GM12878 (cell line): ENCODE data around the gene EIF4E. TPM values are rescaled to one million over a fixed set of nuclear protein-coding genes. Genes with fewer than 3 reads are reported as not detected.

ENCODE experiments used
- CHD2 ChIP-seq: IDR thresholded peaks from 2 replicates; pipeline ENCODE4 v1.6.1; 2011; ENCODE audit warnings: low read depth, low read length, improper control_type of control experiment, borderline replicate concordance
- NFYA ChIP-seq: IDR thresholded peaks from 2 replicates; pipeline ENCODE4 v1.6.1; 2011; ENCODE audit warnings: low read depth, mild to moderate bottlenecking, low read length, improper control_type of control experiment, borderline replicate concordance
- NR2C1 ChIP-seq: fragments of 450-650 bp; IDR thresholded peaks from 2 replicates; pipeline ENCODE4 v1.6.1; 2017; ENCODE audit warnings: antibody characterized with exemption, mild to moderate bottlenecking, moderate library complexity
- STAT1 ChIP-seq: fragments of 450-650 bp; conservative IDR thresholded peaks from 2 replicates; pipeline ENCODE4 v1.6.1; 2014; ENCODE audit warnings: antibody characterized with exemption, mild to moderate bottlenecking
- ZNF207 ChIP-seq: fragments of 450-650 bp; IDR thresholded peaks from 2 replicates; pipeline ENCODE4 v1.6.1; 2014; ENCODE audit warnings: antibody characterized with exemption, mild to moderate bottlenecking, borderline replicate concordance
- ZNF217 ChIP-seq: fragments of 450-650 bp; IDR thresholded peaks from 2 replicates; pipeline ENCODE4 v1.6.1; 2017; ENCODE audit warnings: antibody characterized with exemption, mild to moderate bottlenecking
- polyA plus RNA-seq, 11 experiments: library from polyadenylated mRNA; depleted of rRNA in 4 of 11; unstranded in 6 of 11; stranded (reverse) in 5 of 11; fragments of >200 nt; fragmentation: Nextera tagmentation in 4 of 11; fragmentation: Illumina TruSeq in 1 of 11; extraction: Ambion mirVana in 4 of 11; extraction: Trizol in 1 of 11; gene quantifications; 1 replicate in 1 of 11; 2 replicates in 10 of 11; pipeline versions ENCODE4 v1.2.1 to v1.2.3, GENCODE V29; 2011 to 2016; ENCODE audit warnings: inconsistent platforms in 2 of 11, missing spikeins in 2 of 11, low read depth in 1 of 11
- total RNA-seq, 4 experiments: library from RNA; depleted of rRNA in 3 of 4; stranded (reverse); fragments of >200 nt in 3 of 4; fragmentation: Illumina TruSeq in 1 of 4; extraction: Trizol in 1 of 4; gene quantifications; 2 replicates each; pipeline versions ENCODE4 v1.2.1 to v1.2.3, GENCODE V29; 2013 to 2021
- TF ChIP-seq, protein P1 (sequence below): fragments of 450-650 bp; IDR thresholded peaks from 2 replicates; pipeline ENCODE4 v1.6.1; 2017; ENCODE audit warnings: borderline replicate concordance
- TF ChIP-seq, protein P2 (sequence below): fragments of 450-650 bp; formaldehyde crosslinking; IDR thresholded peaks from 2 replicates; pipeline ENCODE4 v1.4.0; 2020; ENCODE audit warnings: mild to moderate bottlenecking, moderate library complexity
- TF ChIP-seq, protein P3 (sequence below): fragments of 450-650 bp; IDR thresholded peaks from 2 replicates; pipeline ENCODE4 v1.6.1; 2018; ENCODE audit warnings: borderline replicate concordance, mild to moderate bottlenecking; ENCODE audit not compliant: partially characterized antibody

The EIF4E gene
- total and polyA plus RNA-seq, 10 of the 15 experiments (the other 5 are each of a cell fraction or from before 2014, with no cell fraction given) = 104 to 372 (median 163) TPM

DNA sequence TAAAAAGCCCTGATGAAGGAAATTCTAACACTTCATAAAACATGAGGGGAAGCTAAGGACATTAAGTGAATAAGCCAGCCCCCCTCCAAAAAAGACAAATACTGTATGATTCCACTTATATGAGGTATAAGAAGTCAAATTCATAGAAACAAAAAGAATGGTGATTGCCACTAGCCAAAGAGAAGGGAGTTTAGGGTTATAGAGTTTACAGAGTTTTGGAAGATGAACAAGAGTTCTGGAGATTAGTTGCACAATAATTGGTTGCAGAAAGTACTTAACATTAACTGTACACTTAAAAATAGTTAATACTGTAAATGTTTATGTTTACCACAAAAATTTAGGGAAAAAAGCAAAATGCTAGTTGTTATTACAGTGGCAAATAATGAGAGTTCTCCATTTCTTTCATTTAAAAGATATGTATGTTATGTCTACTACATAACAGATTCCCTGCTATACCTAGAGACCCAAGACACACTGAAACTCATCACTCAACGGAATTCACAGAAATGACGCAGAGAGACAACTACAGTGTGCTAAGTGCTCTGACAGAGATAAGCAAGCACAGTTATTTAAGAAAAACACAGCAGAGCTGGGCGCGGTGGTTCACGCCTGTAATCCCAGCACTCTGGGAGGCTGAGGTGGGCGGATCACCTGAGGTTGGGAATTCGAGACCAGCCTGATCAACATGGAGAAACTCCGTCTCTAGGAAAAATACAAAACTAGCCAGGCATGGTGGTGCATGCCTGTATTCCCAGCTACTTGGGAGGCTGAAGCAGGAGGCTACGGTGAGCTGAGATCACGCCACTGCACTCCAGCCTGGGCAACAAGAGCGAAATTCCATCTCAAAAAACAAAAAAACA is 37.2 kb downstream of the EIF4E start (continued):
- TF ChIP-seq, protein P1, sequence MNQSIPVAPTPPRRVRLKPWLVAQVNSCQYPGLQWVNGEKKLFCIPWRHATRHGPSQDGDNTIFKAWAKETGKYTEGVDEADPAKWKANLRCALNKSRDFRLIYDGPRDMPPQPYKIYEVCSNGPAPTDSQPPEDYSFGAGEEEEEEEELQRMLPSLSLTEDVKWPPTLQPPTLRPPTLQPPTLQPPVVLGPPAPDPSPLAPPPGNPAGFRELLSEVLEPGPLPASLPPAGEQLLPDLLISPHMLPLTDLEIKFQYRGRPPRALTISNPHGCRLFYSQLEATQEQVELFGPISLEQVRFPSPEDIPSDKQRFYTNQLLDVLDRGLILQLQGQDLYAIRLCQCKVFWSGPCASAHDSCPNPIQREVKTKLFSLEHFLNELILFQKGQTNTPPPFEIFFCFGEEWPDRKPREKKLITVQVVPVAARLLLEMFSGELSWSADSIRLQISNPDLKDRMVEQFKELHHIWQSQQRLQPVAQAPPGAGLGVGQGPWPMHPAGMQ = no peak
- no peak for TF ChIP-seq STAT1
- TF ChIP-seq, protein P2, sequence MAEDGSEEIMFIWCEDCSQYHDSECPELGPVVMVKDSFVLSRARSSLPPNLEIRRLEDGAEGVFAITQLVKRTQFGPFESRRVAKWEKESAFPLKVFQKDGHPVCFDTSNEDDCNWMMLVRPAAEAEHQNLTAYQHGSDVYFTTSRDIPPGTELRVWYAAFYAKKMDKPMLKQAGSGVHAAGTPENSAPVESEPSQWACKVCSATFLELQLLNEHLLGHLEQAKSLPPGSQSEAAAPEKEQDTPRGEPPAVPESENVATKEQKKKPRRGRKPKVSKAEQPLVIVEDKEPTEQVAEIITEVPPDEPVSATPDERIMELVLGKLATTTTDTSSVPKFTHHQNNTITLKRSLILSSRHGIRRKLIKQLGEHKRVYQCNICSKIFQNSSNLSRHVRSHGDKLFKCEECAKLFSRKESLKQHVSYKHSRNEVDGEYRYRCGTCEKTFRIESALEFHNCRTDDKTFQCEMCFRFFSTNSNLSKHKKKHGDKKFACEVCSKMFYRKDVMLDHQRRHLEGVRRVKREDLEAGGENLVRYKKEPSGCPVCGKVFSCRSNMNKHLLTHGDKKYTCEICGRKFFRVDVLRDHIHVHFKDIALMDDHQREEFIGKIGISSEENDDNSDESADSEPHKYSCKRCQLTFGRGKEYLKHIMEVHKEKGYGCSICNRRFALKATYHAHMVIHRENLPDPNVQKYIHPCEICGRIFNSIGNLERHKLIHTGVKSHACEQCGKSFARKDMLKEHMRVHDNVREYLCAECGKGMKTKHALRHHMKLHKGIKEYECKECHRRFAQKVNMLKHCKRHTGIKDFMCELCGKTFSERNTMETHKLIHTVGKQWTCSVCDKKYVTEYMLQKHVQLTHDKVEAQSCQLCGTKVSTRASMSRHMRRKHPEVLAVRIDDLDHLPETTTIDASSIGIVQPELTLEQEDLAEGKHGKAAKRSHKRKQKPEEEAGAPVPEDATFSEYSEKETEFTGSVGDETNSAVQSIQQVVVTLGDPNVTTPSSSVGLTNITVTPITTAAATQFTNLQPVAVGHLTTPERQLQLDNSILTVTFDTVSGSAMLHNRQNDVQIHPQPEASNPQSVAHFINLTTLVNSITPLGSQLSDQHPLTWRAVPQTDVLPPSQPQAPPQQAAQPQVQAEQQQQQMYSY (CRISPR knock-in tag) = no peak
- no peak for TF ChIP-seq ZNF207
- no peak for TF ChIP-seq NR2C1
- TF ChIP-seq, protein P3, sequence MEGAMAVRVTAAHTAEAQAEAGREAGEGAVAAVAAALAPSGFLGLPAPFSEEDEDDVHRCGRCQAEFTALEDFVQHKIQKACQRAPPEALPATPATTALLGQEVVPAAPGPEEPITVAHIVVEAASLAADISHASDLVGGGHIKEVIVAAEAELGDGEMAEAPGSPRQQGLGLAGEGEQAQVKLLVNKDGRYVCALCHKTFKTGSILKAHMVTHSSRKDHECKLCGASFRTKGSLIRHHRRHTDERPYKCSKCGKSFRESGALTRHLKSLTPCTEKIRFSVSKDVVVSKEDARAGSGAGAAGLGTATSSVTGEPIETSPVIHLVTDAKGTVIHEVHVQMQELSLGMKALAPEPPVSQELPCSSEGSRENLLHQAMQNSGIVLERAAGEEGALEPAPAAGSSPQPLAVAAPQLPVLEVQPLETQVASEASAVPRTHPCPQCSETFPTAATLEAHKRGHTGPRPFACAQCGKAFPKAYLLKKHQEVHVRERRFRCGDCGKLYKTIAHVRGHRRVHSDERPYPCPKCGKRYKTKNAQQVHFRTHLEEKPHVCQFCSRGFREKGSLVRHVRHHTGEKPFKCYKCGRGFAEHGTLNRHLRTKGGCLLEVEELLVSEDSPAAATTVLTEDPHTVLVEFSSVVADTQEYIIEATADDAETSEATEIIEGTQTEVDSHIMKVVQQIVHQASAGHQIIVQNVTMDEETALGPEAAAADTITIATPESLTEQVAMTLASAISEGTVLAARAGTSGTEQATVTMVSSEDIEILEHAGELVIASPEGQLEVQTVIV = no peak
- TF ChIP-seq ZNF217 = no peak
- no peak for TF ChIP-seq CHD2
- TF ChIP-seq NFYA = no peak
- TF ChIP-seq, all 136 proteins: peak for 0
